Naive B cell (primary cell): Measurements from ENCODE around the gene ASB16. TPM values are rescaled to one million over a fixed set of nuclear protein-coding genes. Genes with fewer than 3 reads are reported as not detected.
"Not testable (repeated sequence)": the region's sequence is repeated elsewhere in the genome, so short reads cannot be mapped to it uniquely, and the experiment has no call there.

ENCODE experiments used
- ATAC-seq, 2 donors: fragments of 150-1000 bp; cut with Tn5 transposase; 2 replicates each; pipeline ENCODE4 v1.10.0; 2021; ENCODE audit warnings: low read depth in 2 of 2, mild to moderate bottlenecking in 2 of 2, moderate library complexity in 2 of 2
- DNase-seq: peaks from one replicate; pipeline ENCODE4 v3.0.0; 2022
- H3K27ac Mint-ChIP-seq, 6 donors: one replicate each; pipeline ENCODE4 v1.8.0; 2020 to 2022; ENCODE audit warnings: mild to moderate bottlenecking in 6 of 6, mixed read lengths in 6 of 6, moderate library complexity in 5 of 6, inconsistent platforms in 2 of 6
- H3K27me3 Mint-ChIP-seq, 3 donors: one replicate each; pipeline ENCODE4 v1.8.0; 2021 to 2022; ENCODE audit warnings: mixed read lengths in 3 of 3, mild to moderate bottlenecking in 1 of 3
- H3K36me3 Mint-ChIP-seq, 2 donors: one replicate each; pipeline ENCODE4 v1.8.0; 2020 to 2022; ENCODE audit warnings: mixed read lengths in 2 of 2, inconsistent platforms in 1 of 2, mild to moderate bottlenecking in 1 of 2
- H3K4me1 Mint-ChIP-seq, 3 donors: one replicate each; pipeline ENCODE4 v1.8.0; 2020 to 2022; ENCODE audit warnings: mixed read lengths in 3 of 3, inconsistent platforms in 1 of 3, mild to moderate bottlenecking in 1 of 3, moderate library complexity in 1 of 3
- H3K4me3 Mint-ChIP-seq, 8 donors: one replicate each; pipeline ENCODE4 v1.8.0; 2020 to 2022; ENCODE audit warnings: mild to moderate bottlenecking in 8 of 8, mixed read lengths in 8 of 8, moderate library complexity in 8 of 8, inconsistent platforms in 2 of 8
- H3K9me3 Mint-ChIP-seq, 7 donors: one replicate each; pipeline ENCODE4 v1.8.0; 2020 to 2022; ENCODE audit warnings: mixed read lengths in 7 of 7, mild to moderate bottlenecking in 5 of 7, inconsistent platforms in 2 of 7, moderate library complexity in 1 of 7
- polyA plus RNA-seq, 6 donors: library from polyadenylated mRNA; unstranded; fragments of 300-500 nt; fragmentation: Illumina TruSeq; gene quantifications; one replicate each; pipeline ENCODE4 v1.2.3, GENCODE V29; 2021; ENCODE audit warnings: low read depth in 6 of 6

The ASB16 gene
- polyA plus RNA-seq, 6 donors from 2014 or later: 0.19 to 0.43 (median 0.31) TPM; not detected in 2

- ATAC-seq (no peak), DNase-seq (no peak)
- Mint-ChIP-seq H3K4me3 (peak overlapping the region in 1 of 8 donors; percentile 12), H3K27ac (no peak overlapping the region), H3K9me3 (no peaks in the 10 kb centered on the region), H3K4me1 (peaks cover 0 to 4% (median 0%) of the 10 kb centered on the region in 3 donors), H3K27me3 (peaks cover 9 to 21% (median 16%) of the 10 kb centered on the region in 3 donors), H3K36me3 (no peaks in the 10 kb centered on the region)
Observed at GRCh38 chr17:44134752-44135568, 35.5 kb upstream of the ASB16 start.

- ATAC-seq (no peak), DNase-seq (no peak)
- H3K27ac Mint-ChIP-seq: peak overlapping the region in 1 of 6 donors; percentile 47
Observed at GRCh38 chr17:44137891-44138709, 32.4 kb upstream of the ASB16 start.

GRCh38 chr17:44143921-44144320 lies 26.6 kb upstream of the ASB16 start:
- H3K4me3 Mint-ChIP-seq: peak overlapping the region in 3 of 8 donors; percentile 32 to 61 (median 39)
- not testable (repeated sequence) for ATAC-seq, DNase-seq, H3K27me3 Mint-ChIP-seq, H3K36me3 Mint-ChIP-seq, H3K9me3 Mint-ChIP-seq
- peaks cover 0 to 14% (median 13%) of the 10 kb centered on the region in 3 donors for H3K4me1 Mint-ChIP-seq
- peak overlapping the region in 1 of 6 donors; percentile 57 for H3K27ac Mint-ChIP-seq

More at GRCh38 chr17:44137891-44138709, 32.4 kb upstream of the ASB16 start:
- Mint-ChIP-seq H3K27me3 (peaks cover 9 to 21% (median 16%) of the 10 kb centered on the region in 3 donors), H3K4me3 (no peak overlapping the region), H3K9me3 (no peaks in the 10 kb centered on the region), H3K4me1 (peaks cover 4 to 14% (median 13%) of the 10 kb centered on the region in 3 donors), H3K36me3 (no peaks in the 10 kb centered on the region)

GRCh38 chr17:44144966-44145739 lies 25.4 kb upstream of the ASB16 start:
- Mint-ChIP-seq H3K27ac (peak overlapping the region in 2 of 6 donors; percentile 33 to 42), H3K4me1 (peaks cover 0 to 19% (median 13%) of the 10 kb centered on the region in 3 donors), H3K27me3 (no peaks in the 10 kb centered on the region), H3K36me3 (no peaks in the 10 kb centered on the region), H3K4me3 (peak overlapping the region in 1 of 8 donors; percentile 39), H3K9me3 (no peaks in the 10 kb centered on the region)
- ATAC-seq (no peak), DNase-seq (no peak)

- no peak overlapping the region for H3K27ac Mint-ChIP-seq
- peak overlapping the region in 1 of 8 donors; percentile 49 for H3K4me3 Mint-ChIP-seq
- ATAC-seq (no peak), DNase-seq (no peak)
- no peaks in the 10 kb centered on the region for H3K27me3 Mint-ChIP-seq
- H3K36me3 Mint-ChIP-seq: no peaks in the 10 kb centered on the region
- H3K4me1 Mint-ChIP-seq: peaks cover 0 to 15% (median 7%) of the 10 kb centered on the region in 3 donors
- no peaks in the 10 kb centered on the region for H3K9me3 Mint-ChIP-seq
Observed at GRCh38 chr17:44146375-44147346, 23.8 kb upstream of the ASB16 start.

- no peak for ATAC-seq
- Mint-ChIP-seq H3K36me3 (no peaks in the 10 kb centered on the region), H3K27me3 (no peaks in the 10 kb centered on the region), H3K4me3 (no peak overlapping the region), H3K9me3 (no peaks in the 10 kb centered on the region), H3K4me1 (peaks cover 0 to 5% (median 0%) of the 10 kb centered on the region in 3 donors), H3K27ac (no peak overlapping the region)
- DNase-seq: no peak
Observed at GRCh38 chr17:44147812-44148211, 22.7 kb upstream of the ASB16 start.

- not testable (repeated sequence) for H3K4me1 Mint-ChIP-seq, ATAC-seq, H3K4me3 Mint-ChIP-seq, H3K27ac Mint-ChIP-seq, H3K27me3 Mint-ChIP-seq, DNase-seq, H3K9me3 Mint-ChIP-seq, H3K36me3 Mint-ChIP-seq
Observed at GRCh38 chr17:44149066-44149465, 21.4 kb upstream of the ASB16 start.

- no peaks in the 10 kb centered on the region for H3K9me3 Mint-ChIP-seq
- H3K27me3 Mint-ChIP-seq: no peaks in the 10 kb centered on the region
- DNase-seq (no peak), ATAC-seq (no peak)
- peaks cover 0 to 5% (median 0%) of the 10 kb centered on the region in 3 donors for H3K4me1 Mint-ChIP-seq
- H3K36me3 Mint-ChIP-seq: no peaks in the 10 kb centered on the region
- no peak overlapping the region for H3K4me3 Mint-ChIP-seq
- no peak overlapping the region for H3K27ac Mint-ChIP-seq
Observed at GRCh38 chr17:44149750-44150329, 20.7 kb upstream of the ASB16 start.

GRCh38 chr17:44152875-44153274 lies 17.6 kb upstream of the ASB16 start:
- Mint-ChIP-seq H3K36me3 (no peaks in the 10 kb centered on the region), H3K27ac (no peak overlapping the region), H3K4me1 (peaks cover 0 to 5% (median 0%) of the 10 kb centered on the region in 3 donors)

GRCh38 chr17:44155488-44155887 lies 15.0 kb upstream of the ASB16 start:
- Mint-ChIP-seq H3K36me3 (no peaks in the 10 kb centered on the region), H3K9me3 (no peaks in the 10 kb centered on the region), H3K27me3 (no peaks in the 10 kb centered on the region), H3K4me3 (no peak overlapping the region), H3K4me1 (no peaks in the 10 kb centered on the region), H3K27ac (peak overlapping the region in 1 of 6 donors; percentile 8)
- DNase-seq: no peak
- no peak for ATAC-seq

More at GRCh38 chr17:44152875-44153274, 17.6 kb upstream of the ASB16 start:
- ATAC-seq (no peak), DNase-seq (no peak)
- Mint-ChIP-seq H3K27me3 (no peaks in the 10 kb centered on the region), H3K9me3 (no peaks in the 10 kb centered on the region), H3K4me3 (no peak overlapping the region)

GRCh38 chr17:44159519-44160210 lies 10.8 kb upstream of the ASB16 start:
- Mint-ChIP-seq H3K27me3 (no peaks in the 10 kb centered on the region), H3K4me3 (no peak overlapping the region), H3K9me3 (no peaks in the 10 kb centered on the region), H3K4me1 (no peaks in the 10 kb centered on the region), H3K36me3 (no peaks in the 10 kb centered on the region), H3K27ac (no peak overlapping the region)
- DNase-seq (no peak), ATAC-seq (no peak)
